Type B pancreatic cell (in vitro differentiated cells): ENCODE data around the gene MAOB. TPM values are rescaled to one million over a fixed set of nuclear protein-coding genes. Genes with fewer than 3 reads are reported as not detected.
A peak's percentile ranks its signal among the peaks of the same experiment; 100 is the strongest.

ENCODE experiments used
- DNase-seq: peaks from one replicate; pipeline ENCODE4 v3.0.0; 2021; ENCODE audit warnings: mixed read lengths; ENCODE audit not compliant: unreplicated experiment; ENCODE audit errors: extremely low spot score
- H3K27ac Mint-ChIP-seq: 2 replicates; pipeline ENCODE4 v1.8.0; 2021; ENCODE audit warnings: mild to moderate bottlenecking, mixed read lengths
- H3K27me3 Mint-ChIP-seq: 2 replicates; pipeline ENCODE4 v1.8.0; 2021; ENCODE audit warnings: mixed read lengths
- H3K36me3 Mint-ChIP-seq: 2 replicates; pipeline ENCODE4 v1.8.0; 2021; ENCODE audit warnings: mixed read lengths
- H3K4me1 Mint-ChIP-seq: one replicate; pipeline ENCODE4 v1.8.0; 2021; ENCODE audit warnings: mixed read lengths; ENCODE audit not compliant: unreplicated experiment
- H3K4me3 Mint-ChIP-seq: 2 replicates; pipeline ENCODE4 v1.8.0; 2021; ENCODE audit warnings: mild to moderate bottlenecking, mixed read lengths
- H3K9me3 Mint-ChIP-seq: 2 replicates; pipeline ENCODE4 v1.8.0; 2021; ENCODE audit warnings: mixed read lengths
- CTCF ChIP-seq: fragments of 200-600 bp; sonication (generic); conservative IDR thresholded peaks from 2 replicates; pipeline ENCODE4 v1.5.0; 2021; ENCODE audit warnings: antibody characterized with exemption, mild to moderate bottlenecking
- total RNA-seq: library from RNA; stranded (reverse); gene quantifications from 2 replicates; pipeline ENCODE4 v1.2.1, GENCODE V29; 2021; ENCODE audit warnings: low replicate concordance

Gene MAOB
- total RNA-seq, 1 donor from 2014 or later: 20.8 TPM

- Mint-ChIP-seq H3K36me3 (no peaks in the 10 kb centered on the region), H3K4me1 (no peaks in the 10 kb centered on the region), H3K27ac (no peak overlapping the region), H3K27me3 (no peaks in the 10 kb centered on the region), H3K4me3 (no peak overlapping the region), H3K9me3 (no peaks in the 10 kb centered on the region)
- TF ChIP-seq CTCF: no peak
- DNase-seq: no peak
Observed at GRCh38 chrX:43898406-43899035, 16.3 kb upstream of the MAOB start.

GRCh38 chrX:43897290-43897689 is 15.0 kb upstream of the MAOB start:
- no peaks in the 10 kb centered on the region for H3K9me3 Mint-ChIP-seq
- H3K27me3 Mint-ChIP-seq: no peaks in the 10 kb centered on the region
- H3K4me3 Mint-ChIP-seq: no peak overlapping the region
- H3K4me1 Mint-ChIP-seq: no peaks in the 10 kb centered on the region
- no peak overlapping the region for H3K27ac Mint-ChIP-seq
- no peaks in the 10 kb centered on the region for H3K36me3 Mint-ChIP-seq
- no peak for TF ChIP-seq CTCF
- no peak for DNase-seq

GRCh38 chrX:43892336-43892870 is 10.2 kb upstream of the MAOB start:
- TF ChIP-seq CTCF: no peak
- no peaks in the 10 kb centered on the region for H3K4me1 Mint-ChIP-seq
- no peaks in the 10 kb centered on the region for H3K36me3 Mint-ChIP-seq
- H3K4me3 Mint-ChIP-seq: no peak overlapping the region
- peaks cover 2% of the 10 kb centered on the region for H3K9me3 Mint-ChIP-seq
- no peak overlapping the region for H3K27ac Mint-ChIP-seq
- H3K27me3 Mint-ChIP-seq: no peaks in the 10 kb centered on the region
- no peak for DNase-seq

- TF ChIP-seq CTCF: no peak
- H3K27ac Mint-ChIP-seq: no peak overlapping the region
Observed at GRCh38 chrX:43885617-43886016, 3.4 kb upstream of the MAOB start.

GRCh38 chrX:43881410-43882293 is 598 bp downstream of the MAOB start:
- Mint-ChIP-seq H3K4me3 (peak overlapping the region; percentile 25), H3K4me1 (no peaks in the 10 kb centered on the region), H3K27ac (no peak overlapping the region), H3K36me3 (no peaks in the 10 kb centered on the region), H3K27me3 (peaks cover 6% of the 10 kb centered on the region), H3K9me3 (no peaks in the 10 kb centered on the region)
- TF ChIP-seq CTCF: no peak
- no peak for DNase-seq

More at GRCh38 chrX:43885617-43886016, 3.4 kb upstream of the MAOB start:
- peaks cover 6% of the 10 kb centered on the region for H3K27me3 Mint-ChIP-seq
- H3K4me3 Mint-ChIP-seq: no peak overlapping the region
- H3K4me1 Mint-ChIP-seq: no peaks in the 10 kb centered on the region
- DNase-seq: no peak
- H3K9me3 Mint-ChIP-seq: peaks cover 5% of the 10 kb centered on the region
- no peaks in the 10 kb centered on the region for H3K36me3 Mint-ChIP-seq
